ENCODE data around the gene MCM10.

- TF ChIP-seq, protein P1, sequence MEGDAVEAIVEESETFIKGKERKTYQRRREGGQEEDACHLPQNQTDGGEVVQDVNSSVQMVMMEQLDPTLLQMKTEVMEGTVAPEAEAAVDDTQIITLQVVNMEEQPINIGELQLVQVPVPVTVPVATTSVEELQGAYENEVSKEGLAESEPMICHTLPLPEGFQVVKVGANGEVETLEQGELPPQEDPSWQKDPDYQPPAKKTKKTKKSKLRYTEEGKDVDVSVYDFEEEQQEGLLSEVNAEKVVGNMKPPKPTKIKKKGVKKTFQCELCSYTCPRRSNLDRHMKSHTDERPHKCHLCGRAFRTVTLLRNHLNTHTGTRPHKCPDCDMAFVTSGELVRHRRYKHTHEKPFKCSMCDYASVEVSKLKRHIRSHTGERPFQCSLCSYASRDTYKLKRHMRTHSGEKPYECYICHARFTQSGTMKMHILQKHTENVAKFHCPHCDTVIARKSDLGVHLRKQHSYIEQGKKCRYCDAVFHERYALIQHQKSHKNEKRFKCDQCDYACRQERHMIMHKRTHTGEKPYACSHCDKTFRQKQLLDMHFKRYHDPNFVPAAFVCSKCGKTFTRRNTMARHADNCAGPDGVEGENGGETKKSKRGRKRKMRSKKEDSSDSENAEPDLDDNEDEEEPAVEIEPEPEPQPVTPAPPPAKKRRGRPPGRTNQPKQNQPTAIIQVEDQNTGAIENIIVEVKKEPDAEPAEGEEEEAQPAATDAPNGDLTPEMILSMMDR (IDR thresholded peaks at IDR 0.05; ENCODE audit: low read depth, low read length): no peak
- TF ChIP-seq POLR2A (IDR thresholded peaks at IDR 0.05; ENCODE audit: extremely low read depth, insufficient read length) (no peak), MAX (IDR thresholded peaks at IDR 0.05; ENCODE audit: low read depth, low read length) (no peak)
These were observed 16.5 kb upstream of the MCM10 start for GRCh38 chr10:13144814-13145213.

Measured in NB4 (cell line).